GM18519 (cell line): Measurements from ENCODE around the gene MSMO1.
"Not testable (repeated sequence)": the region's sequence is repeated elsewhere in the genome, so short reads cannot be mapped to it uniquely, and the experiment has no call there.

Source experiments
- ATAC-seq: cut with Tn5 transposase; IDR thresholded peaks from one replicate; pipeline ENCODE4 v1.9.1; 2021; ENCODE audit warnings: mild to moderate bottlenecking, moderate library complexity; ENCODE audit not compliant: unreplicated experiment, low FRiP score

MSMO1 gene

GRCh38 chr4:165324236-165324917 lies 3.1 kb upstream of the MSMO1 start:
- ATAC-seq: no peak

GRCh38 chr4:165324918-165325304 lies 2.6 kb upstream of the MSMO1 start:
- ATAC-seq: no peak

DNA sequence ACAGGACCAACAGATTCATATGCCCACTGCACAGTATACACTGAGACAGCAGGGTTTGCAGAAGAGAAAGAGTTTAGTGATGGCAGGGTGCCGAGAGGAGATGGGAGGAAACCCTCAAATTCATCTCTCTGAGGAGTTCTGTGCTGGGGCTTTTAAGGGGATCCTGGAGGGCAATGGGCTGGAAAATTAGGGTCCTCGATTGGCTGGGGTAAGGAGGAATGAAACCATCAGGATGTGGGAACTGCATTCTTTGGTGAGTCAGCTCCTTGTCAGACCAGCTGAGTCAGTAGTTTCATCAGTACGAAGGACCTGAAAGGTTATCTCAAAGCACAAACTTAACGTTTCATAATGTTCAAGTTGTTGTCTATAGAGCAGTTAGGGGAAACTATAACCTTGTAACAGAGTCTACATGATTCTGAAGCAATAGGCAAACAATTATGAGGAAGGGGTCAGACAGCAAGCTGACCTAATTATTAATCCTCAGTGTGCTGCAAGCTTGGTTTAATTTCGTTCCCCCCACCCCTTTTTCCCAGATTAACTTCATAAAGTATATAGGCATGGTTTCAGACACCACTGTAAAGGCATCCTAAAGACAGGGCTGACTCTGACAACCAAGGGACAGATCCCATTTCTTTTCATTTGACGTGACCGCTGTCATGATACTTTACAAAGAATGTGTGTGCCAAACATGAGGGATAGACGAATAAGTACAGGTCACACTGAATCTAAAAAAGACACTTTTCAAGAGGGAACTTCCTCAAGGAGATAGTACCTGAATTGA lies 1.5 kb upstream of the MSMO1 start:
- ATAC-seq: no peak

DNA sequence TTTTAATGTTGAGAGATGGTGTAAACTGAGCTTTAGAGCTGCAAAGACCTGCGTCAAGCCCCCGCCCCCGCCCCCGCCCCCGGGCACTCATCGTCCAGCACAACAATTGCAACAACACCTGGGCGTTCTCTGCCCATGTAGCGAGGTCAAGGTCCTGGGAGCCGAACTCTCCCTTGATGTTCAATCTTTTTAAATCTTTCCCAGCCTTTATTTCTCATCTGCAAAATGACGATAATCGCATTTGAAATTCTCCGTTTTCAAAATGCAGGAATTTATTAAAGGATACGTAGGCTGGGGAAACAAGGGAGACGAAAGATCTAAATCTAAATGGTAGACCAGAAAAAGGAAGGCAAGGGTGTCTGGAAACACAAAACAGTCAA lies 648 bp upstream of the MSMO1 start:
- ATAC-seq: peak; percentile 0

GRCh38 chr4:165328101-165328425 lies 594 bp downstream of the MSMO1 start:
- no peak for ATAC-seq

DNA sequence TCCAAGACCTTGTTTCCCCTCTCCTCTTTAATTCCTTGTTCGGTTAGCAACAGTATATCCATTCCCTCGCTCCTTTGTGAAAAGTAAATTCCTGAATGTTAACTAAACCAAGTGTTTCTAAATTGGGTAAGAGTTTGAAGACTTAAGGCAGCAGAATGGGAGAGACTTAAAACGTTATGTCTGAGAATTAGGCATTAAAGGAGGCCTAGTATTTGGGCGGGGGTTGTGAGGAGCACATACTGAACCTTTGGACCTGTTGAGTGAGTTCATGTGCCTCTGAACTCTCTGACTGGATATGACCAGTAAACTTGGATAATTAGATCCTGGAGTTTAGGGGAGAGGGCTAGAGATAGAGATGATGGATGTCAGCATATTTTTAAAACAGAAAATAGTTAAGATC lies 1.2 kb downstream of the MSMO1 start:
- ATAC-seq: no peak

DNA sequence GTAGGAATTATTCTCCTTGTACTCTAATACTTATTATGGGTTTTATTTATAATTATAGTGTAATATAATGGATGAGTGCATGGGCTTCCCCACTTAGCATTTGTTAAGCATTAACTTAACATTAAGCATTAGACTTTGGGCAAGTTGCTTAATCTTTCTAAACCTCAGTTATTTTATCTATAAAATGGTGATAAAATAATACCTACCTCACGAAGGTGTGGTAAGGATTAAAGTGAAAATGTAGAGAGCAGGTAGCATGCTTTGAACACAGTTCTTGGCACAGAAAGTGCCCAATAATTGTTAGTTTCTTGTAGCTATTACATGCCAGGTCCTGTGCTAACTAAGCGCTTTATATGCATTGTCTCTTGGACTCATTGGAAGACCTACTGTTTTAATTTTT lies 2.6 kb downstream of the MSMO1 start:
- ATAC-seq: no peak

DNA sequence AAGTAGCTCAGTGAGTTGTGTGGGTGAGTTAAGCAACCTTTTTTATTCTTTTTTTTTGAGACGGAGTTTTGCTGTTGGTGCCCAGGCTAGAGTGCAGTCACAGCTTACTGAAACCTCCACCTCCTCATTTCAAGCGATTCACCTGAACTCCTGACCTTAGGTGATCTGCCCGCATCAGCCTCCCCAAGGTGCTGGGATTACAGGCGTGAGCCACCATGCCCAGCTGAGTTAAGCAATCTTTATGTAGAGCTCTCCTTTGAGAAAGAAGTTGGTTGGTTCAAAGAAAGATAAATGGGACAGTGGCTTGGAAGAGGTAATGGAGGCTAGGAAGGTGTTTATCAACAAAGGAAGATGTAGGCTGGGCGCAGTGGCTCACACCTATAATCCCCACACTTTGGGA lies 3.2 kb downstream of the MSMO1 start:
- ATAC-seq: no peak

DNA sequence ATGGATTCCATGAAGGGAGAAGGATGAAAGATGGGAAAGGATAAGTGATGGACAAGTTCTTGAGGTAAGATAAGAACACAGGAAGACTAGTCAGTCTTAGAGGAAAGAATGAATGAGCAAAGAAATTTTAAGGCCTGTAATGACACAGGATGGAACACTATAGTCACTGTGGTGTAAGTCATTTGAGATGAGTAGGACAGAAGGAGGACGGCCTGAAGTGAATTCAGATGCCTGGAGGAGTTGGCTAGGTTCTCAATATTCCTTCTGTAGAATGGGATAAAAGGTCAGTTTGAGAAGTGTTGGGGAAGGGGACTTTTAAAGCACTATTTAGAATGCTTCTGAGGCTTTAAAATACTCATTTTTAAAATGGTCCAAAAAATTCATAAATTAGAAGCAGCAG lies 3.9 kb downstream of the MSMO1 start:
- ATAC-seq: no peak

DNA sequence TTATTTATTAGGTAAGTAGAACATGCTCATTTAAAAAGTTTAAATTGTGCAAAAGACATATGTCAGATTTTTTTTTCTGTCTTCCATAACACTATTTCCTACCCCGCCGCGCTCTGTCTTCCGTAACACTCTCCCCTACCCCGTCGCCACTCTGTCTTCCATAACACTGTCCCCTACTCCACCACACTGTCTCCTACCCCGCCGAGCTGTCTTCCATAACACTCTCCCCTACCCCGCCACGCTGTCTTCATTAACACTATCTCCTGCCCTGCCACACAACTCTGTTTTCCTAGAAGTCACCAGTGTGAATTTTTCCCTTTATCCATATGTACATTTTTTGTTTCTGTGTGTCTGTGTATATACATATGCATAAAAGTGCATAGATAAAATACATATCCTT lies 4.4 kb downstream of the MSMO1 start:
- no peak for ATAC-seq

DNA sequence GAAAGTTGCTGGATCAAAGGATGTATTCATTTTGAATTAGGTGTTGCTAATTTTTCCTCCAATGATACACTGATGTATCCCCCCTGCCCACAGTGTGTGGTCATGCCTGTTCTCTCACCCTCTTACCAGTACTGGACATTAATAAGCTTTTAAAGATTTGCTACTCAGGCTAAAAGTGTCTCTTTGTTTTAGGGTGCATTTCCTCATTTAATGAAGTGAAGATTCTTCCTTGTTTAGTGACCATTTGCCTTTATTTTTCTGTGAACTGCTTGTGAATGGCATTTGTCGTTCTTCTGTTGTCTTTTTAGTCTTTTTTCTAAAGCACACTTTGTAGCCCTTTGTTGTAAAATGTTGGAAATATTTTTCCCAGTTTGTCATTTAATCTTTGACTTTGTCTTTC lies 5.0 kb downstream of the MSMO1 start:
- no peak for ATAC-seq

DNA sequence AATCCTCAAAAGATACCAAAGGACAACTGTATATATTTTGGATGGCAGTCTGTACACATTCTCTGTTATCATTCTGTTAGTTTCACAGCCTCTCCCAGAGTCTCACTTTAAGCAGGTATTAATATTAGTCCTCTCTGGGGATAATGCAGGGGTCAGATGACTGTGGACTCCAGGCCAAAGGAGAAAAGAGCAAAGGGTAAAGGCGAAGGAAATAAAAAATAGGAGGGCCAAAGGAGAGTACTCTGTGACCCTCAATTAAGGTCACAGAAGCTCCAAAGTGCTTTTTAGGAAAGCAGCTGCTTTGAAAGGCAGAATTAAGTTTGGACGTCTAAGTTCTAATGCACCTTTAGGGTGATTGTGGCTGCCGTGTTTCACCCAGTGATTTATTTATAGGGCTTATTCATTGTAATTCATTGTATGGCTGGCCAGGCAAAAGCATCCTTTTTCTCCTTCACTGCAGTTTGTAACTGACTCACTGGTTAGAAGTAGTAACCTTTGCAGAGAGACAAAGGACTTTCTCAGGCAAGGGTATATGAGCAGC lies 7.8 kb downstream of the MSMO1 start:
- ATAC-seq: no peak

DNA sequence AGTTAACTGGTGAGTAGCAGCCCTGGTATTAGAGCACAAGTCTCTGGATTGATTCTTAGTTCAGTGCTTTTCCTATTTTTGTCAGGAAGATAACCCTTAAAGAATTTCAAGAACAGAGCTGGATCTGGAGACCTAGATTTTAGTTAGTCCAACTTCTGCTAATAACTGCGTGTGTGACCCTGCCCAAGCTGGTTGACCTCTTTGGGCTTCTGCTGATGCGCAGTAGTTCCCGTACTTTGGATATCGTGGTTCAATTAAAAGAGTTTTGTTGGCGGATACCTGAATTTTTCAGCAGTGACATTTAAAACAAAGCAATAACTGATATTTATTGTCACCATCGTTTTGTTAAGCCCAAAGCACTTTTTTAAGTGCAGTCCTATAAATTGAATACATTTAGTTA lies 9.3 kb downstream of the MSMO1 start:
- ATAC-seq: no peak

GRCh38 chr4:165342340-165342739 lies 14.9 kb downstream of the MSMO1 start:
- ATAC-seq: not testable (repeated sequence)

DNA sequence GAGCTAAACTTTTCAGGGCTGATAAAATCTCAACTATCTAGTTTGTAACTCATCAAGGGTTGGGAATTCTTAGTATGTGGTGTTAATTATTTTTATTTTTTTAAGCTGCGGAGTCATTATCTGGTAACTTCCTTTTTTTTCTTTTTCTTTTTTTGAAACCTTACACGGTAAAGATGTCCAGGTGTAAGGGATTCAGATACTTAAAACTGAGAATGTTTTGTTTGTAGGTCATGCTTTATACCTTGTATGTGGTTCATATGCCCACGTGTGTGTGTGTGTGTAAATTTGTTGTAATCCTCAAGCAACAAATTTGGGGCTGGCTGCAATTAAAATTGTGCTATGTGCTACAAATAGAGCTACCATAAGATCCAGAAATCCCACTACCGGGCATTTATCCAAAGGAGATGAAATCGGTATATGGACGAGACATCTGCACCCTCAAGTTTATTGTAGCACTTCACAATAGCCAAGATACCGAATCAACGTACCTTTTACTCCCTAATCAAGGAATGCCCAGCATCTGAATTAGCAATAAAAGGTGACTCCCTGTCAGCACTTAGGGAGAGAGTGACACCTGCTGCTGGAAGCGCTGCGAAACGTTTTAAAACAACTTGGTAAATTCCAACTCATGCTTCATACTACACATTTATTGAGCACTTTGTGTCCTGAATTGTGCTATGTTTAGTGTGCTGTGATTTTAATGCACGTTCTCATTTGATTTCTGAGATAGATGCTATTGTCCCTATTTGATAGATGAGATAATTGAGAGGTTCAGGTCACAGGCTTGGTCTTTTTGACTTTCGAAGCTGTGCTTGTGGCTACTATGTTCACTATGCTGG lies 16.1 kb downstream of the MSMO1 start:
- ATAC-seq: no peak

DNA sequence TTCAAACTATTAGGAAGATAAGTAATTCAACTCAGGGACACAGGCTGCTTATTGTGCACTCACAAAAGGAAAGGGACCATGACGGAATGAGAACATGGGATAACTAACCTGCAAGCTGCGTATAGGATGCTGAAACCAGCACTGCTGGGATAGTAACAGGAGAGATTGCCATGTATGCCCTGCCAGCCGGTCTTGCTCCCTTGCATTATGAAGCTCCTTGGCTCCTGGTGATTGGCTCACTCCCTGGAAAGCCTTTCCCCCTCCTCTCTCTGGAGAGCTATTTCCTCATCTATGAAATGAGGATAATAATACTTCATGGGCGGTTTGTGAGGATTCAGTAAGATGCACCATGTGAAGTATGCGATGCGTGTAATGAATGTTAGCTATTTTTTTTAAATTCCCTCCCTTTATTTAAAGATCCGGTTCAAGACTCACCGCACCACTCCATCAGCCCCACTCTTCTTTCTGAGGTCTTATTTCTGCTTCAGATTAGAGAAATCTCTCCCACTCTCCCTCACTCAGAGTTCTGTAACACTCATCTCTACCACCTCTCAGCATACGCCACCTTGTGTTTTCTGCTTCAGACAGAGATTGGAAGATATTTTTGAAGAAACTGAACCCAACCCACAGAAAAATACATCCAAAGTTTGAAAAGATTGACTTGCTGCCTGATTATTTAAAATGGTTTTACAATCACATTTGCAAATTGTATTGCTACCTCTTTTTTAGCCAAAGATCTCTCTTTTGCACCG lies 18.4 kb downstream of the MSMO1 start:
- ATAC-seq: no peak

DNA sequence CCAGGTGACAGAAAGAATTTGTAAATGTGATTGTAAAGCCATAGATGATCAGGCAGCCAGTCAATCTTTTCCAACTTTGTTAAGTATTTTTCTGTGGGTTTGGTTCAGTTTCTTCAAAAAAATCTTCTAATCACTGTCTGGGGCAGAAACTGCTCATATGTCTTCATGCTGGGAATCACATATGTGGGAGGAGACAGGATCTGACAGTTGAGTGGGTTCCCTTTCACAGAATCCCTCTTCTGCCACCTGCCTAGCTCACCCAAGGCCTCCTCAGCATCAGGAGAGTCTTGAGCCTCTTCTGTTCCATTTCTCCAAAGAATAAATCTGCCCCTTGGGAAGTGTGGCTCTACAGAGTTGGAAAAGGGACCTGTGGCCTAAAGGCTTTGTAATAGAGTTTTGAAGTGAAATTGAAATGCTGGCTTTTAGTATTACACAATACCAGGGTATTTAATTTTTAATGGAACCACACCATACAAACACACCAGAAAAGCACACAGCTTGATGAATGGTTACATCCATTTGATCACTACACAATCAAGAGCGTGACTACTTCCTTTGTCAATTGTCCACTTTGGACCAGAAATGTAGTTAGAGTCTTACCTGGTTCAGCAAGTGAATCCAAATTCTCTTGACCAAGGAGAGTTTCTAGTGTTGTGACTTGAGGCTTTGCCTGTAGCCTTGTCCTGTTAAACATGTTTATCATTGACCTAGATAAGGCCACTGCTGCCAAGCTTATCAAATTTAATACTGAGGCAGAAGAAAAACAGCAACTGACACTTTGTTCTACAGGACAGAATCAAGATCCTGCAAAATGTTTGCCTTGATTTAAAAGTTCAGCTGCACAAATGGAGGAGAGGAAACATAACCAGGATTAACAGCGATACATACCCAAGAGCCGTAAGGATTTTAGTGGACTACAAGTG lies 20.4 kb downstream of the MSMO1 start:
- ATAC-seq: no peak

GRCh38 chr4:165351359-165352130 lies 24.1 kb downstream of the MSMO1 start:
- no peak for ATAC-seq

DNA sequence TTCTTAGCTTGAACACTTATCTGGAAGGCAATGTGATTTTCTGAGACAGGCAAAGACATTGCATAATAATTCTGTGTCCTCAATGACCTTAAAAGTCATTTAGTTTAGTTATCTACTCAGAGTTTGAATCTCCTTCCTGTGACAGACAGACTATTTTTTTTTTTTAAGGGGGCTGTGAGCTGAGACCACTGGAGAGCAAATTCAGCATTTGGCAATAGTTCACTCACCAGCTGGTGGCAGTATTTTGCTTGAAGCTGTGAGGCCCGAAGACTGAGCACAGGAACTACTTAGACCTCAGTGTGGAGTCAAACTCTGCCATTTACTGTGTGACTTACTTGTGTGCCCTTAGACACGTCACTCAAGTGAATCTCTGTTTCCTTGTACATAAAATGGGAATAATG lies 28.4 kb downstream of the MSMO1 start:
- ATAC-seq: peak; percentile 72
